Measurements from ENCODE around the gene SLCO2A1.
"Not testable (repeated sequence)": the region's sequence is repeated elsewhere in the genome, so short reads cannot be mapped to it uniquely, and the experiment has no call there.

Gene SLCO2A1

GRCh38 chr3:134029734-134030378, at the start of gene SLCO2A1:
SLCO2A1 (minus strand) TSS chr3:134029925; CDS start chr3:134029802, 123 bp downstream.
- no peak for DNase-seq (ENCODE audit: low spot score)

- no peak for DNase-seq (ENCODE audit: low spot score)
These were observed 49.4 kb upstream of the SLCO2A1 start for GRCh38 chr3:134079111-134079547.

DNA sequence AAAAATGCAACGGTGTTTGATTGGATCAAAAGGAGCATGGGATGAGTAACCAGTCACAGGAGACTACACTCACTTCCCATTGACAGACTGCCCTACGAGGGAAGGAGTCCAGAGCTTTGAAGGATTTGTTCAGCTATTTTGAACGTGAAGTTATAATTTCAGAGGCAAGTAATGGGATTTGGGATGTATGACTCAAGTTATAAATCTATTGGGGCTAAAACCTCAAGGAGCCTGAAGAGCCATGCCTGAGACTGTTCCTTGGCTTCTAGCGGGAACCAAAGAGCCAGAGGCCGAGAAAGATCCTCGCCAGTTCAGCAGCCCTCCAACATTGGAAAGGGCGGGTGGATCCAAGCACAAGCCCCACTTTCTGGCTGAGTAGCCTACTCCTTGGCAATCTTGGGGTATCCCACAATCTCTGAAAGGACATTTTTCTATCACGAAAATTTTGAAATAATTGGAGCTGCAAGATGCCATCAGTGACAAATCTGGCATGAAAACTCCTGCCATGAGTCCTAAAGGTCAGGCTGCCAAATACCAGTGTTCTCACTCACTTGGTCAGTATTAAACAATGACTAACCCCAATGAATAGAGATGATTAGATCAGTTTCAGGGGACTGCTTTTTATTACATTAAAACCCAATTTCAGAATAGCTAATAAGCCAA, 48.6 kb upstream of the SLCO2A1 start:
- DNase-seq (ENCODE audit: low spot score) = no peak

DNA sequence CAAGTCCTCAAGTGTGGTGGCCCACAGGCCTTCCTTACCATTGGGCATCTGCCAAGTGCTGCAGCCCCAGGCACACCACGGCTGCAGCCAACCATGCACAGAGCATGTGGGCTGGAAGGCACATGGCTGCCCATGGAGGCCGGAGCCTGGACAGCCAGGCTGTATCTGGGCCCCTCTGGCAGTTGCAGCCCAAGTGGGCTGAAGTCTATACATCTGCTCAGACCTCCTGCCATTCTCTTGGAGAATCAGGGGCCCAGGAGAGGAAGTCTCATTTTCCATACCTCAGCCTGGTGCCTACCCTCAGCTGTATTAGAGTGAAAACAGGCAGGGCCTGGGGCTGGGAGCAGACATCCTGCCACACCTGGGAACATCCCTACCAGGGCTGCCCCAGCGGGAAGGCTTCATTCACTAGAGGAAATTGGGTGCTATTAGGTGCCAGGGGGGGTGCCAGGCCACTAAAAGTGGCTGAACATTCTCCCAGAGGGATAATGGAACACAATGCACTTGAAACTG, 48.0 kb upstream of the SLCO2A1 start:
- no peak for DNase-seq (ENCODE audit: low spot score)

DNA sequence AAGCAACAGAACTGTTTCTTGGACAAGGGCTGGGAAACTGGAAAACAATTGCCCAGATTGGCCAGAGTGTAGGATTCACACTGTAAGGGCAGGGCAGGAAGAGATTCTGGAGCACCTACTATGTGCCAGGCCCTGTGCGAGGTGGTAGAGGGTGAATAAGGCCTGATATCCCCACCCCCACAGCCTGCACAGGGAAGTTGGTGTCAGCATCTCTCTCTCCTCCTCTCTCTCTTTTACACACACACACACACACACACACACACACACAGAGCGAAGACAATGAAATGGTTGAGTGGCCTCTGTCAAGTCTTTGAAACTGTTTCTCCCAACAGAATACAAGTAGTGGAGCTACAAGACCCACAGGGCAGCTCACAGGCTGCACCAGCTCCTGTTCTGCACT, 47.1 kb upstream of the SLCO2A1 start:
- DNase-seq (ENCODE audit: low spot score) = no peak

- no peak for DNase-seq (ENCODE audit: low spot score)
These were observed 46.1 kb upstream of the SLCO2A1 start for GRCh38 chr3:134075846-134076245.

- DNase-seq (ENCODE audit: low spot score) = no peak
These were observed 45.8 kb upstream of the SLCO2A1 start for GRCh38 chr3:134075568-134075825.

DNA sequence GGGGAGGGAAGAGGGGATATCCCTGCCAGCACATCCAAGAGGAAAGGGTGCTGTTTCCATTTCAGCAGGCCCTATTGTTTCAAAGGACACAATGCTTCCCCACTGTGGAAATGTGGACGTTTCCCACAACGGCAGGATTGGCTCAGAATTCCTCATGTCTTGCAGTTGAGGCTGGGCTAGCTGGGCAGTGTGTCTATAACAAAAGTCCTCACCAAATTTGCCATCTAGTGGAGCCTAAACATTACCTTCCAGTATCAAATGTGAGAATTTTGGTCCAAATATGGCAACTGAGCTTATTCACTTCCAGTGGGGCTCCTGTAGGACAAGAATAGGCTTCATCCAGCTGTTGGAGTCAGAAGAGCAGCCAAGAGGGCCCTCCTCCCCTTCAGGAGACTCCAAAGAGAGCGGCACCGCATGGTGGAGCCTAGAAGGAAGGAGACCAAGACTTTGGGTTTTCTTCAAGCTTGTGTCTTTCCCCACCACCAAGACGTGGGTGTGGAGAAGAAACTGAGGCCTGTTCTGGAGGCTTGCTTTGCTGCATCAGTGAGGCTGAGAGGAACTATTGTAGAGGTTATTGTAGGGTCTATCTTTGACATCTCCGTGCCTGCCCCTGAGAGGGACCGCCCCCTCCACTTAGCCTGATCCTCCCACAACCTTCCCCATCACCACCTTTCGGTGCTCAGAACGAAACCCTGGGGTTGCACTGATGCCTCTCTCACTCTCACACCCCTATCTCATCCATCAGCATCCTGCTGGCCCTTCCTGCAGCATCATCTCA, 45.3 kb upstream of the SLCO2A1 start:
- no peak for DNase-seq (ENCODE audit: low spot score)

GRCh38 chr3:134074001-134074789, 44.5 kb upstream of the SLCO2A1 start:
- DNase-seq (ENCODE audit: low spot score) = no peak

DNA sequence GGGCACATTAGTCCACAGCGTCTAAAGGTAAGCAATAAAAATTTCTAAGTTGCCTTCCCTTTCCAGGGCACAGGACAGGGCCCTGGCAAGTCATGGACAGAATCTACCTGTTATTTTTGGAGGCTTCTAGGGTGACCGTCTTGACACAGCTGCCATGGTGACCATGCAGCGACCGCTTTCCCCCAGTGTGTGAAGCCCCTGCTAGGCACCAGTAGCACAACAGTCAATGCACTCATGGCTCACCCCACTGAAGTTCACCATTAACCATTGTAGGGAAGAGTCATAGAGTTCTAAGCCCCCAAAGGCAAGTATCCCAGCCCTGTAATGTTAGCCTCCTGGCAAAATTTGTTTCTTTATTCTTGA, 43.8 kb upstream of the SLCO2A1 start:
- no peak for DNase-seq (ENCODE audit: low spot score)

- no peak for DNase-seq (ENCODE audit: low spot score)
These were observed 43.3 kb upstream of the SLCO2A1 start for GRCh38 chr3:134072881-134073582.

GRCh38 chr3:134070281-134070680, 40.6 kb upstream of the SLCO2A1 start:
- not testable (repeated sequence) for DNase-seq (ENCODE audit: low spot score)

DNA sequence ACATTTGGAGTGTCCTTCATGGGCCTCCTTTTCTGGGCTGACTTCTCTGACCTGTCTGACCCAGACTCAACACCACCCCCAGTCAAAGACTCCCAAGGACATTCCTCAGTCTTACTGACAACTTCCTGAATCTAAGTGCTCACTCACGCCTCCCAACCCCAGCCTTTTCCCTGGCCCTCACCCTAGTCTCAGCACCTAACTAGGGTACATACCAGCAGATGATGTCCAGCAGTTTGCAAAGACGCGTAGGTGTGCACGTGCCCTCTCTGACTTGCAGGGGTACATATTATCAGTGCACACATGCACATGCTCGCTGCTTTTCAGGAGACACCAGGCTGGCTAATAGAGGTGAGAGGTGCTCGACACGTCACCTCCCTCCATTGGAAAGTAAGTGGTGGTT, 38.7 kb upstream of the SLCO2A1 start:
- DNase-seq (ENCODE audit: low spot score) = no peak

DNA sequence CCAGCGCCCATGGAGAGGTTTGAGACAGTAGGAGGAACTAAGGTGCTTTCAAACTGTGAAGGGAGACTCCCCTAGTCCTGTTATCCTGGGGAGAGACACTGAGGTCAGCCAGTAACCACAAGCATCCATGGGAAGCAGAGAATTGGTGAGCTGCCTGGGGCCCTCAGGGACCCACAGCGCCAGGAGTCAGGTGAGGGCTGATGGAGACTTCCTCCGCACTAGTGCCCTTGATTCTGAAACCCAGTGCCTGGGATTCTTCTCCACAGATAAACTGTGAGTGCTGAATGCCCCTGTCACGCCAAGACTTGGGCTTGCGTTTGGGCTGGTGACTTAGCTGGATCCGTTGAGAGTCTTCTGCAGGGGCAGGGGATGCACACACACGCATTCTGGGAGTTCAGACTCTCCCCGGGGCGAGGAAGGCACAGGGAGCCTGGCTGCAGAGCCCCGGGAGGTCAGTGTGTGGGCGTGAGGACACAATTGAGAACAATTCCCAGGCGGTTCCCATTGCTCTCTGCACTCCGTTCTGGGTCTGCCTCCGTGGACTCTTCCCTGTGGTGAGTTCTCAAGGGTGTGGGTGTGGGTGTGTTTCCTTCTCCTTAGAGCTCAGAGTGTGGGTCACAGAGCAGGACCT, 37.9 kb upstream of the SLCO2A1 start:
- DNase-seq (ENCODE audit: low spot score) = no peak

GRCh38 chr3:134066651-134067530, 37.2 kb upstream of the SLCO2A1 start:
- DNase-seq (ENCODE audit: low spot score) = no peak

DNA sequence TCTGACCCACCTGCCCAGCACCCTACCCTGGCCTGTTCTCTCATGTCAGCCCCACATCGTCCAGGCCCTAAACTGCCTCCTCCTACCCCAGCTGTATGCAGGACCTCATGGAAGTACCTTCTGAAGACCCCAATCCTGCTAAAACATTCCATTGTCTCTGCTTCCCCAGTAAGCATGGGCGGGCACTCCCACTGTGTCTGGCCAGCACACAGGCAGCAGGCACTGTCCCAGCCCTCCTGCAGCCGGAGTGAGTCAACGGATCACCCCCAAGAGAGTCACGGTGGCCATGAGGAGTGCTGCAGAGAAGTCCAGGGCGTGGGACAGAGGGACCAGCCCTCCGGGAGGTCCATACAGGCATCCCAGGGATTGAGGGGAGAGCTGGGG, 36.4 kb upstream of the SLCO2A1 start:
- no peak for DNase-seq (ENCODE audit: low spot score)

DNA sequence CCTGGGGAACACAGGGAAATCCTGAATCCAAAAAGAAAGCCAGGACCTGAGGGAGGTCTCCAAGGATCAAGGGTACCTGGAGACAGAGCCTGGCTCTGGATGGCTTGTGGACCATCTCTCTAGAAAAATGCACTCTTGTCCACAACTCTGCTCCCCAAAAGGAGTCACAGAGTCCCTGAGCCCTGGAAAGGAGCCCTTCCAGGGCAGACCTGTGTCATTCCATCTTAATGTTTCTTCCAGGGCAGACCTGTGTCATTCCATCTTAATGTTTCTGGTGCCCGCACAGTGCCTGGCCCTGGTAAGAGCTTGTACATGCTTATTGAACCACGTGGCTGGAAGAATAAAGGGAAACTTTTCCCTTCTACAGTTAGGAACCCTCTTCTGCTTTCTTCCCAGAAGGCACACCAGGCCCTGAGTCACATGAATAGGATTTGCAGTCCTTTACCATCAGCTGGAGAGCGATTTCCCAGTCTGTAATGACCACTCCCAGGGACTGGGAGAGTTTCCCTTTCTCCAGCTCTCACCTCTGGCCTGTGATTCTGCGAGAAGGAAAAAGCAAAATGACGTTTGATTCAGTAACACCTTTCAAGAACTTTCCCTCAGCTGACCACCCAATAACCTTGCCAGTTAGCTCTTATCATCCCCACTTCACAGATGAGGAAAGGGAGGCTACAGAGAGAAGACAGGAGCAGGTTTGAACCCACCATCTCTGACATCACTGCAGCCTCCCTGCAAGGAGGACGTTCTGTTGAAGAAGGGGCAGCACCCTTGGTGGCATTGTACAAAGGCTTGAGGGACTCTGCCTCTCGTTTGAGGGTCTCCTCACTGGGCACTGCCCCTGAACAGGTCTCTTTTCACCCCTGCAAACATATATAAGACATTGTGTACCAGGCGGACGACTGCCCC, 35.8 kb upstream of the SLCO2A1 start:
- DNase-seq (ENCODE audit: low spot score) = no peak

DNA sequence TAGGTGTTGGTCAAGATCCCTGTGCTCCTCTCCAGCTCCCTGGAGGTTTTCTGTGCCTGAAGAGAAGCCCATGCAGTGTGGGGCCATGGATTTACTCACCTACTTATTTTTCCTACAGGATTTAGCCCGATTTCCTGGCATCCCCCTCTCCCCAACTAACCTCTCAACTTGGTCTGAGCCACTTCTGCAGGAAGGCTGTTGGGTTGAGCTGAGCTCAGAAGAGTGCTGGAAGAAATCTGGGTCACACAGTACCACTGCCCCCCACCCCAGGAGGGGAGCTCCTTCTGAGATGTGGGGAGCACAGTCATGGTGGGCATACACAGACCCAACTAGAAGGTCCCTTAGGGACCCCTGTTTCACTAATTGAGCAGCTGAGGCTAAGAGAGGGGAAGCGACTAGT, 34.4 kb upstream of the SLCO2A1 start:
- no peak for DNase-seq (ENCODE audit: low spot score)

GRCh38 chr3:134061401-134061800, 31.7 kb upstream of the SLCO2A1 start:
- no peak for DNase-seq (ENCODE audit: low spot score)

Data from putamen (tissue), 1 donor.